Measurements from ENCODE around the gene TMEM120B. TPM values are rescaled to one million over a fixed set of nuclear protein-coding genes. Genes with fewer than 3 reads are reported as not detected.

Gene TMEM120B
- total RNA-seq, 1 experiment from 2014 or later, result 13.2 TPM

Other genes with a start within 250 kb of the TMEM120B start
- gene KDM2B, start 131.7 kb upstream of the TMEM120B start, total RNA-seq (2014; rRNA removed; shearing (Covaris generic)), result 29.6 and 38.4 TPM in 2 replicates
- gene ORAI1, start 86.2 kb upstream of the TMEM120B start, total RNA-seq (2014; rRNA removed; shearing (Covaris generic)), result 16.9 and 19.9 TPM in 2 replicates
- 0.05 and 0.13 TPM in 2 replicates for gene MORN3, start 43.1 kb upstream of the TMEM120B start, total RNA-seq (2014; rRNA removed; shearing (Covaris generic))
- gene RHOF, start 80.9 kb downstream of the TMEM120B start, total RNA-seq (2014; rRNA removed; shearing (Covaris generic)), result 35.1 and 37.2 TPM in 2 replicates
- 7.2 and 7.7 TPM in 2 replicates for gene SETD1B, start 91.3 kb downstream of the TMEM120B start, total RNA-seq (2014; rRNA removed; shearing (Covaris generic))
- not detected in 2 replicates for gene HPD, start 146.1 kb downstream of the TMEM120B start, total RNA-seq (2014; rRNA removed; shearing (Covaris generic))
- 116 and 129 TPM in 2 replicates for gene PSMD9, start 176.0 kb downstream of the TMEM120B start, total RNA-seq (2014; rRNA removed; shearing (Covaris generic))
- gene CFAP251, start 205.8 kb downstream of the TMEM120B start, total RNA-seq (2014; rRNA removed; shearing (Covaris generic)), result 0.92 and 1.2 TPM in 2 replicates